DOHH2 (cell line): Measurements from ENCODE around the gene ARHGAP6.

Experiments used
- CTCF ChIP-seq: fragments of 200-600 bp; sonication (generic); IDR thresholded peaks from one replicate; pipeline ENCODE4 v1.5.1; 2014; ENCODE audit warnings: antibody characterized with exemption, mild to moderate bottlenecking, low read depth, low read length; ENCODE audit not compliant: poor library complexity, severe bottlenecking
- EZH2phosphoT487 ChIP-seq: fragments of 200-600 bp; sonication (generic); IDR thresholded peaks from 2 replicates; pipeline ENCODE4 v1.6.1; 2017; ENCODE audit warnings: borderline replicate concordance, mild to moderate bottlenecking, antibody characterized with exemption, low read length, moderate library complexity, mixed read lengths

- no peak for TF ChIP-seq CTCF
- TF ChIP-seq EZH2phosphoT487: no peak
These were observed 101.2 kb downstream of the ARHGAP6 start for GRCh38 chrX:11564546-11564945.
